Measurements from ENCODE around the gene SLCO1B3.

DNA sequence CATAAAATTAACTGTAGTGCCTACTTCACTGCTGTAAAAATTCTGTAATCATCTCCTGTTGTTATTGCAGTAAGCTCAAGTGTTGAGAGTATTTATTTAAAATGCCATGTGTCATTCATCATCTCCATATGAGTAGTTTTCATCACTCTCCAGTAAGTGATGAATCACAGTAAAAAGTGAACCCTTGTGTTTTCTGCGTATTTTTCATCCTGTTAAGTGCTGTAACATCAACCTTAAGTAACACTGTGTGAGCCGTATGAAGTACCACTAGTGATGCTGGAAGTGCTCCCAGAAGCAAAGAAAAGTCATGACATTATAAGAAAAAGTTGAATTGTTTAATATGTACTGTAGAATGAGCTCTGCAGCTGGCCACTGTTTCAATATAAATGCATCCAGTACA, 55.4 kb downstream of the SLCO1B3 start:
- TF ChIP-seq, protein P1, sequence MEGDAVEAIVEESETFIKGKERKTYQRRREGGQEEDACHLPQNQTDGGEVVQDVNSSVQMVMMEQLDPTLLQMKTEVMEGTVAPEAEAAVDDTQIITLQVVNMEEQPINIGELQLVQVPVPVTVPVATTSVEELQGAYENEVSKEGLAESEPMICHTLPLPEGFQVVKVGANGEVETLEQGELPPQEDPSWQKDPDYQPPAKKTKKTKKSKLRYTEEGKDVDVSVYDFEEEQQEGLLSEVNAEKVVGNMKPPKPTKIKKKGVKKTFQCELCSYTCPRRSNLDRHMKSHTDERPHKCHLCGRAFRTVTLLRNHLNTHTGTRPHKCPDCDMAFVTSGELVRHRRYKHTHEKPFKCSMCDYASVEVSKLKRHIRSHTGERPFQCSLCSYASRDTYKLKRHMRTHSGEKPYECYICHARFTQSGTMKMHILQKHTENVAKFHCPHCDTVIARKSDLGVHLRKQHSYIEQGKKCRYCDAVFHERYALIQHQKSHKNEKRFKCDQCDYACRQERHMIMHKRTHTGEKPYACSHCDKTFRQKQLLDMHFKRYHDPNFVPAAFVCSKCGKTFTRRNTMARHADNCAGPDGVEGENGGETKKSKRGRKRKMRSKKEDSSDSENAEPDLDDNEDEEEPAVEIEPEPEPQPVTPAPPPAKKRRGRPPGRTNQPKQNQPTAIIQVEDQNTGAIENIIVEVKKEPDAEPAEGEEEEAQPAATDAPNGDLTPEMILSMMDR (IDR thresholded peaks at IDR 0.05; ENCODE audit: low read depth, low read length, missing input control) = no peak
- TF ChIP-seq JUND (IDR thresholded peaks at IDR 0.05) (no peak), EGR1 (IDR thresholded peaks at IDR 0.05; ENCODE audit: low read depth in 2 of 2) (no peak), HNF4G (IDR thresholded peaks at IDR 0.05) (no peak), TAF1 (conservative IDR thresholded peaks at IDR 0.05) (no peak), GABPA (IDR thresholded peaks at IDR 0.05 in 1 of 2, conservative IDR thresholded peaks at IDR 0.05 in 1 of 2) (no peak), SP1 (IDR thresholded peaks at IDR 0.05) (no peak), RAD21 (IDR thresholded peaks at IDR 0.05) (no peak), RXRA (IDR thresholded peaks at IDR 0.05) (no peak), YY1 (IDR thresholded peaks at IDR 0.05) (no peak), NR2F2 (IDR thresholded peaks at IDR 0.05) (no peak)
- TF ChIP-seq, protein P2, sequence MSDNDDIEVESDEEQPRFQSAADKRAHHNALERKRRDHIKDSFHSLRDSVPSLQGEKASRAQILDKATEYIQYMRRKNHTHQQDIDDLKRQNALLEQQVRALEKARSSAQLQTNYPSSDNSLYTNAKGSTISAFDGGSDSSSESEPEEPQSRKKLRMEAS (IDR thresholded peaks at IDR 0.05) = no peak
- TF ChIP-seq, protein P3, sequence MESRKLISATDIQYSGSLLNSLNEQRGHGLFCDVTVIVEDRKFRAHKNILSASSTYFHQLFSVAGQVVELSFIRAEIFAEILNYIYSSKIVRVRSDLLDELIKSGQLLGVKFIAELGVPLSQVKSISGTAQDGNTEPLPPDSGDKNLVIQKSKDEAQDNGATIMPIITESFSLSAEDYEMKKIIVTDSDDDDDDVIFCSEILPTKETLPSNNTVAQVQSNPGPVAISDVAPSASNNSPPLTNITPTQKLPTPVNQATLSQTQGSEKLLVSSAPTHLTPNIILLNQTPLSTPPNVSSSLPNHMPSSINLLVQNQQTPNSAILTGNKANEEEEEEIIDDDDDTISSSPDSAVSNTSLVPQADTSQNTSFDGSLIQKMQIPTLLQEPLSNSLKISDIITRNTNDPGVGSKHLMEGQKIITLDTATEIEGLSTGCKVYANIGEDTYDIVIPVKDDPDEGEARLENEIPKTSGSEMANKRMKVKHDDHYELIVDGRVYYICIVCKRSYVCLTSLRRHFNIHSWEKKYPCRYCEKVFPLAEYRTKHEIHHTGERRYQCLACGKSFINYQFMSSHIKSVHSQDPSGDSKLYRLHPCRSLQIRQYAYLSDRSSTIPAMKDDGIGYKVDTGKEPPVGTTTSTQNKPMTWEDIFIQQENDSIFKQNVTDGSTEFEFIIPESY (IDR thresholded peaks at IDR 0.05) = no peak
- TF ChIP-seq, protein P4, sequence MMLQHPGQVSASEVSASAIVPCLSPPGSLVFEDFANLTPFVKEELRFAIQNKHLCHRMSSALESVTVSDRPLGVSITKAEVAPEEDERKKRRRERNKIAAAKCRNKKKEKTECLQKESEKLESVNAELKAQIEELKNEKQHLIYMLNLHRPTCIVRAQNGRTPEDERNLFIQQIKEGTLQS (IDR thresholded peaks at IDR 0.05) = no peak
